HG03025 (cell line): ENCODE results near the gene ABLIM2.

Experiments
- ATAC-seq: cut with Tn5 transposase; IDR thresholded peaks from one replicate; pipeline ENCODE4 v1.9.1; 2021; ENCODE audit warnings: mild to moderate bottlenecking, moderate library complexity; ENCODE audit not compliant: unreplicated experiment, low FRiP score

Gene ABLIM2

GRCh38 chr4:8037150-8037769 is 121.4 kb downstream of the ABLIM2 start:
- ATAC-seq: no peak

GRCh38 chr4:8035371-8035780 is 123.2 kb downstream of the ABLIM2 start:
- ATAC-seq: no peak

DNA sequence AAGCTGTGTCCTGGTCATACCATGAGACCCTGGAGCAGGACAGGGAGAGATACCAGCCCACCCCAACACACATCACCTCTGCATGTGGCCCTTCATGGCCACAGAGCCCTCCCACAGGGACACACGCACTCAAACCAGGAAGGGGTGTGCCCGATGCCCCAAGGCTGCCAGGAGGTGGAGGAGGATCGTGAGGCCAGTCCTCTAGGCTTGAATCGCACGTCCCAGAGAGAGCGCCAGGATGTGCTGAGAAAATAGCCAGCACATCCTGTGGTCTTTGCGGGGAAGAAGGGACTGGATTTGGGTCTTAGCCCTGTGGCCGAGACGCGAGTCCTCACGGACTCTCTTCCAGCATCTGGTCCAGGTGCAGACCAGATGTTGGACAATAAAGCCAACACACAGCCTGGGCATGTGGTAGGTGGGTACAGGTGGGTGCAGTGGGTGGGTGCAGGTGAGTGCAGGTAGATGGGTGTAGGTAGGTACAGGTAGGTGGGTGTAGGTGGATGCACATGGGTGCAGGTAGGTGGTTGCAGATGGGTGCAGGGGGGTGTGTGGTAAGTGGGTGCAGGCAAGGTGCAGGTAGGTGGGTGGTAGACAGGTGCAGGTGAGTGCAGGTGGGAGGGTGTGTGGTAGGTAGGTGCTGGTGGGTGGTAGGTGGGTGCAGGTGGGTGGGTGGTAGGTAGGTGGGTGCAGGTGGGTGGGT is 124.6 kb downstream of the ABLIM2 start:
- ATAC-seq: no peak

DNA sequence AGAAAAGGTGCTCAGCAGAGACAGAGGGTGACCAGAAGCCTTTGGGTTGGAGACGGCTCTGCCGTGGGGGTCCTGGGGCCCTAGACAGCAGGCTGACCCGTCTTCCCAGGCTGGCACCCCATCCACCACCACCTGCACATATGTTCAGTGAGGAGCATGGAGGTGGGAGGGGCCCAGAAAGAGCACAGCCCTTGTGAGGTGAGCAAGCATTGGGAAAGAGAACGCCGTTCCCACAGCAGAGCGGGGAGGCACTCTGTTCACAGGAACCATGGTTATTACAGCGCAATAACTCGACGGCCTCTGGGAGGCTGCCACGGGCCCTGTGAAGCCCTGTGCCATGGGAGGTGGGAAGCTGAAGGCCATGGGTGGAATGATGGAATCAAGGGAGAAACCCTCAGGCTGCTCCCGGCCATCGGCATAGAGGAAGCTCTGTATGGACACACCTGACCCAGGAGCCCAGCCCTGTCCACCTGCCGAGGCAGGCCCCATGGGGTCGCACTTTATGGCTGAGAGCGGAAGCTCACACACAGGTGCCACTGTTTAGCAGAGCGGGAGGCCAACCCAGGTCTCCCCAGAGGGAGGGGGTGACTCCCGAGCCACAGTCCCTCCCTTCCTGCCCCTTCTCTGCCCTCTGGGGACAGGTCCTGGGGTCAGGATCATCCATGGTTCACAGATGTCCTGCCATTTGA is 125.4 kb downstream of the ABLIM2 start:
- no peak for ATAC-seq

DNA sequence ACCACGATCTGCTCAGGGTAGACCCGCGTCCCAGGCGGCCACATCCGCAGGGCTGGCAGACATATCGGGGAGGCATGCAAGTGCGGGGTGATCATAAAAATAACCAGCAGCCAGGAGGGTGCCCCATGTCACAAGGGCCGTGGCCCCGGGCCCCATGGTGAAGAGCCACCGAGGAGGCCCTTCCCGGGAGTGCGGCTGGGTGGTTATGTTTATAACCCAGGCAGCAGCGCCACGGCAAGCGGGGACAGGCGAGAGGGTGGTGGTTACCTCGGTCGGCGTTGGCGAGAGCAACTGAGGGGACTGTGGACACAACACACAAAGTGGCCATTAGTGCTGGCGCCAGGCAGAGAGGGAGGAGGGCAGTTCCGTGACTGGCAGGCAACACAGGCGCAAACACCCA is 126.2 kb downstream of the ABLIM2 start:
- ATAC-seq: no peak

DNA sequence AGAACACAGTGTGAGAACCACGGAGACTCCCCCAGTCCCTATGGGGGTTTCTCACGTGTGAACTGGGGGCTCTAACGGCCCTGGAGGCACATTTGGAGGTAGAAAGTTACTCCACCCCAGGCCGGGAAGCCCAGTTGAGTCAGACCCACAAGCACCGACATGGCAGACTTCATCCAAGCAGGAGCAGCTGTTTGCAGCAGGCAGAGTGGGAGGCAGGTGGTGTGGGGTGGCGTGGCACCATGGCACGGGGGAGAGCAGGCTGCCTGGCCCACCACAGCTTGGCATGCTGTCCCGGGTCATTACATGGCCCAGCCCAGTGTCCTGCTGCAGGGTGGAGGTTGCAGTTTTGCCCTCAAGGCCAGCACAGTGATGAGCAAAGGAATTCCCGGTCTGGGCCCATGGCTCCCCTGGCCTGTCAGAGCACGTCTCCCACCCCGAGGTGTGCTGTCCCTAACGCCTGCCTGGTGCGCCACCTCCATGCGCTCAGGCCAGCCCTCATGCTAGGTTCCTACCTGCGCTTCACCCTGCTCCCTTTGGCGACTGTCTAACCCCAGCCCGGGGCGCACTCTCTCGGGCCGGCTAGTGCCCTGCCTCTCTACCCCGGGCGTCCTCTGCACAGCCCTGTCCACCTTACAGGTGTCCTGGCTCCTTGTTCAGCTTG is 128.4 kb downstream of the ABLIM2 start:
- ATAC-seq: no peak

- no peak for ATAC-seq
Measured at GRCh38 chr4:8029689-8030088, 128.9 kb downstream of the ABLIM2 start.

DNA sequence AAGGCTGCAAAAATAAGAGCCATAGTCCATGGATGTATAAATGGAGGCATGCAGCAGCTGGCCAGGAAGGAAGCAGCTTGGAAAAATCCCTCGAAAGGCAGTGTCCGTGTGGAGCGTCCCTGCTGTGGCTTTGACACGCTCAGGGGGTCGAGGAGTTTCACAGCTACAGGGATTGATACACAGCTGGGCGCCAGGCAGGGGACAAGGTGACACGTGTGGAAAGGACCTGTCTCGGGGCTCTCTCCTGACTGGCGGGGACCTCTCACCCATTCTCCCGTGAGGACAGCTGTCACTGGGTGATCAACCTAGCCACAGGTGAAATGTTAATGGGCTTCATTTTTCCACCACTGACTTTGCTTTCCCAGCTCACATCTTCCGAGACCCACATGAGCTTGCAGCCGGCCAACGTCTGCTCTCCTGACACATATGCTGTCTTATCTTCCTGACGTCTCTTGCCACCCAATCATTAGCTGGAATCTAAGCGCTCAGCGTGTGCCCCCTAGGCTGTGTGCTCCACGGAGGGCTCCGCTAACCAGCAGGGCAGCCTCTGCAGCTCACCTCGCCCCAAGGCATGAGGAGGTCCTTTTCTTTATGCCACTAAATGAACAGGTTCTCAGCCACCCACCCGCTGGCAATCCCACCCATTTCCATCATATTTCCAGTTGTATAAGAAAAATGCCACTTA is 129.6 kb downstream of the ABLIM2 start:
- ATAC-seq: no peak

DNA sequence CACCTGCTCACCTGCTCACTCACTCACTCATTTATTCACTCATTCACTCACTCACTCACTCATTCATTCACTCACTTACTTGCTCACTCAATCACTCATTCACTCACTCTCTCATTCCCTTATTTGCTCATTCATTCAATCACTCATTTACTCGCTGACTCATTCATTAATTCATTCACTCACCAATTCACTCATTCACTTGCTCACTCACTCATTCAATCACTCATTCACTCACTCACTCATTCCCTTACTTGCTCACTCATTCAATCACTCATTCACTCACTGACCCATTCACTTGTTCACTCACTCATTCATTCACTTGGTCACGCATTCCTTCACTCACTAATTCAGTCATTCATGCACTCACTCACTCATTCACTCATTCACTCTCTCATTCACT is 130.2 kb downstream of the ABLIM2 start:
- no peak for ATAC-seq

- ATAC-seq: no peak
Measured at GRCh38 chr4:8026453-8026852, 132.2 kb downstream of the ABLIM2 start.

DNA sequence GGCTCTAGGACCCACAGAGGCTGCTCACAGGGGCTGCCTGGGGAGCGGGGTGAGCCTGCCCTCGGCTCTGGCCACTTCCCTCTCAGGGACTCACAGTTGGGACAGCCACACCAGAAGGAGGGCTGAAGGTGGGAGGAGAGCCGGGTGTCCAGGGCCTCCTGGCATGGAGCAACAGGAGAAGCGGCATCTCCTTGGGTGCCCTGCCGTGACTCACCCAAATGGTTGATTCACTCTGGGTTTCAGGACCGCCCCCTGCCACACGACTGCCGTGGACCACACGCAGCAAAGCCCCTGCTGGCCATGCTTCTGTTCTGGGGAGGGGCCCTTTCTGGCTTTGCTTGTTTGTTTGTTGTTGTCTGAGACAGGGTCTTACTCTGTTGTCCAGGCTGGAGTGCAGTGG is 132.9 kb downstream of the ABLIM2 start:
- ATAC-seq: no peak

DNA sequence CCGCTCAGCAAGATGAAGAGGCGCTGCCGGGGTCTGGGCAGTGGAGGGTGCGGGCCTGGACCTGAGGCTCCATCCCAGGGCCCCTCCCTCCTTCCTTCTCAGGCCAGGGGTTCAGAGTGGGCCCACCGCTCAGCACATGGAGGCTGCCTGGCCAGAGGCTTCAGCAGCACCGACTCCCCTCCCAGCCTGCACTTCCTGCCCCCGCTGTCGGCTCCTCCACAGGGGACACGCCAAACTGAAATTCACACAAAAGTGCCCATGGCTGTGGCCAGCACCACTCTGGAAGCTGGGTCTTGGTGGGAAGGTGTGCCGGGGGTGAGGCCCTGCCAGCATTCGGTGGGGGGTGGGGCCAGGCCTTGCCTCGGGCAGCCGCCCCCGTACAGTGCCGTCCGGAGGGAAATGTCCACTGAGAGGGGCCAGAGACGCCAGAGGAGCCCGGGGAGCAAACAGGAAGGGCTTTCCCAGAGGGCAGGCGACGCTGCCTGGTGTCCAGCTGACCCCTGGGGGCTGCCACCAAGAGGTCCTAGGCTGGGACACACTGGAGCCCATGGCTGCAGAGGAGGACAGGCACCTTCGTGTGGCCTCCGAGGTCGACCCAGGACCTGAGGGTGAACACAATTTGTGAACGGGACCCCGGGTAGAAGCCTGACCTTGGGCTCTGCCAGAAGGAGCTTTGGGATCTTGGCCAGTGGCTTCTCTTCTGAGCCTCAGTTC is 134.4 kb downstream of the ABLIM2 start:
- no peak for ATAC-seq

DNA sequence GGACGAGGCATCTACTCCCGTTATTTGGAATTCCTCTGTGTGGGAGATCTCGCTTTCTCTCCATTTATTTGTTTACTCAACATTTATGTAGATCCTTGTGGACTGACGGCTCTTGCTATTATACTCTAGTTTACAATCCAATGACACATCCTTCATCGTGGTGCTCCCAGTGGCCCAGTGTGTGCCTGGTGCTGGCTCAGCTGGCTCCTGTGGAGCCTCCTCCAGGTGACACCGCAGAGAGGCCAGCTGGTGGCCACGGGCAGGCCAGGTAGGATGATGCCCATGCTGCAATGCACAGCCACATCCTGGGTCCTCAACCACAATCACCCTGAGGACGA is 134.9 kb downstream of the ABLIM2 start:
- no peak for ATAC-seq

GRCh38 chr4:8022767-8023695 is 135.6 kb downstream of the ABLIM2 start:
- no peak for ATAC-seq

GRCh38 chr4:8021796-8022195 is 136.8 kb downstream of the ABLIM2 start:
- no peak for ATAC-seq

- ATAC-seq: no peak
Measured at GRCh38 chr4:8019396-8020365, 138.9 kb downstream of the ABLIM2 start.

DNA sequence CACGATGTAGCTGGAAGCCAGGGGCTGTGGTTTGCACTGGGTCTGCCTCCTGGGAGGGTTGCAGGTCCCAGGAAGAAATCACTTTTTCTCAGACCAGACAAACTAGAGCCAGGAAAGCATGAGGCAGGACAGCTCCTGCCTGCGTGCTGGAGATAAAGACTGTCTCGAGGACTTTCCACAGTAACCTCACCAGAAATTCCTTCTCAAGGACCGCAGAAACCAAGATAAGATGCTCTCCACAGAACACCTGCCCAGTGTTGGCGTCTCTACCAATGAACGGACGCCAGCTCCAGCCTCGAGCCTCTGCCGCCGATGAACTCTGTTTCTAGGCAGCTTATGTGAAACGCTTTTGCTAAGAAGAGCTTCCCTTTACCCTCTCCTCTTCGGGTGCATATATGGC is 142.1 kb downstream of the ABLIM2 start:
- no peak for ATAC-seq

- no peak for ATAC-seq
Measured at GRCh38 chr4:8015512-8015911, 143.1 kb downstream of the ABLIM2 start.
